PC-3 (cell line): ENCODE data around the gene TP53AIP1.

ENCODE experiments used
- CTCF ChIP-seq: fragments of 300-600 bp; sonication (generic); conservative IDR thresholded peaks from 2 replicates; pipeline ENCODE4 v1.5.1; 2017; ENCODE audit warnings: antibody characterized with exemption, low read depth, mild to moderate bottlenecking, low read length
- EZH2 ChIP-seq: fragments of 300-600 bp; sonication (generic); IDR thresholded peaks from one replicate; pipeline ENCODE4 v1.6.1; 2017; ENCODE audit warnings: antibody characterized with exemption, mild to moderate bottlenecking, low read length; ENCODE audit not compliant: unreplicated experiment

- TF ChIP-seq EZH2, result no peak
- no peak for TF ChIP-seq CTCF
Observed at GRCh38 chr11:128965485-128965884, 22.8 kb upstream of the TP53AIP1 start.
